ENCODE results near the gene ST7. TPM values are rescaled to one million over a fixed set of nuclear protein-coding genes. Genes with fewer than 3 reads are reported as not detected.

ST7 gene
- total and polyA plus RNA-seq, 2 of the 8 experiments (the other 6 are each of a cell fraction or from before 2014, with no cell fraction given) = 16.3 to 18.0 TPM

DNA sequence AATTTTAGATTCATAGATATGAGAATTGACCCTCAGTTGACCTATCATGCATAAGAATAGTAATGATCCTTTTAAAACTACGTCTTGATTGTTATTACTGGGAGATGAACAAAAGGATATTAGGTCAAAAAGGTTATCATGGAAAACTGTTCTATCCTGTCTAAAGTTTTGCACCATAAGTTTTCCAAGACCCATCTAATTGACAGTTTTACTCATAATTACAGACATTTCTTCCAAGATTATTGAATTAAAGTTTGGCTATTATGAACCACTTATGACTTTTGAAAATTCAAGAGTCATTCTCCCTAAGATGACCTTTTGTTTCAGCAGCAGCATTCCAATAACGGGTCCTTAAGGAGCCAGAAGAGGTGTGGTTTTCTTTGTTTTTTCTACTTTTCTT, 225.3 kb downstream of the ST7 start:
- H2BK20ac ChIP-seq (ENCODE audit: low read length) = no peak overlapping the region
- no peaks in the 10 kb centered on the region for H3K9me3 ChIP-seq (ENCODE audit: insufficient read depth in 2 of 2, low read depth in 1 of 2, low read length in 1 of 2)
- H3K4me3 ChIP-seq (ENCODE audit: extremely low read depth in 1 of 4, insufficient read depth in 2 of 4, low read depth in 3 of 4, low read length in 4 of 4) = no peak overlapping the region
- H3K27ac ChIP-seq (ENCODE audit: low read depth, low read length) = no peak overlapping the region
- H4K8ac ChIP-seq (ENCODE audit: extremely low read depth, insufficient read depth, low read length) = no peak overlapping the region
- H3K36me3 ChIP-seq (ENCODE audit: control insufficient read depth in 2 of 4, insufficient read depth in 4 of 4, low read length in 3 of 4) = no peaks in the 10 kb centered on the region; a peak in 1 of 8 replicates
- no peak overlapping the region for H2BK5ac ChIP-seq (ENCODE audit: low read depth, low read length)
- WGBS, 2 experiments (ENCODE audit: extremely low coverage in 1 of 2, insufficient coverage in 1 of 2, insufficient read length in 1 of 2, insufficient replicate concordance in 2 of 2, low coverage in 1 of 2, low lambda C conversion rate in 2 of 2, missing lambda C conversion rate in 1 of 2) = 89% methylated on average over 2 of the region's 2 CpGs; no CpG with 5 or more reads in 1 of the 2 experiments
- no peaks in the 10 kb centered on the region for H3K23me2 ChIP-seq (ENCODE audit: low read depth, low read length)
- H3K23ac ChIP-seq (ENCODE audit: insufficient read length) = no peak overlapping the region
- no peaks in the 10 kb centered on the region for H4K20me1 ChIP-seq (replicated peaks in 1 of 2; ENCODE audit: control insufficient read depth in 1 of 2, insufficient read depth in 2 of 2, low read length in 2 of 2)
- ChIA-PET CTCF (ENCODE audit: partially characterized antibody) (interaction anchor here (1.5 kb wide), 1 partner anchor 14 kb away, joined by 3 read pairs; no protein-coding TSS in a partner anchor), POLR2A (ENCODE audit: partially characterized antibody) (no interaction called here)
- no peaks in the 10 kb centered on the region for H3K79me1 ChIP-seq (ENCODE audit: low read depth, low read length)
- H3K18ac ChIP-seq (ENCODE audit: extremely low read depth, low read length) = no peak overlapping the region
- H3K4ac ChIP-seq (replicated peaks; ENCODE audit: insufficient read length, low read depth, low read length) = no peak overlapping the region
- TF ChIP-seq, protein P1, sequence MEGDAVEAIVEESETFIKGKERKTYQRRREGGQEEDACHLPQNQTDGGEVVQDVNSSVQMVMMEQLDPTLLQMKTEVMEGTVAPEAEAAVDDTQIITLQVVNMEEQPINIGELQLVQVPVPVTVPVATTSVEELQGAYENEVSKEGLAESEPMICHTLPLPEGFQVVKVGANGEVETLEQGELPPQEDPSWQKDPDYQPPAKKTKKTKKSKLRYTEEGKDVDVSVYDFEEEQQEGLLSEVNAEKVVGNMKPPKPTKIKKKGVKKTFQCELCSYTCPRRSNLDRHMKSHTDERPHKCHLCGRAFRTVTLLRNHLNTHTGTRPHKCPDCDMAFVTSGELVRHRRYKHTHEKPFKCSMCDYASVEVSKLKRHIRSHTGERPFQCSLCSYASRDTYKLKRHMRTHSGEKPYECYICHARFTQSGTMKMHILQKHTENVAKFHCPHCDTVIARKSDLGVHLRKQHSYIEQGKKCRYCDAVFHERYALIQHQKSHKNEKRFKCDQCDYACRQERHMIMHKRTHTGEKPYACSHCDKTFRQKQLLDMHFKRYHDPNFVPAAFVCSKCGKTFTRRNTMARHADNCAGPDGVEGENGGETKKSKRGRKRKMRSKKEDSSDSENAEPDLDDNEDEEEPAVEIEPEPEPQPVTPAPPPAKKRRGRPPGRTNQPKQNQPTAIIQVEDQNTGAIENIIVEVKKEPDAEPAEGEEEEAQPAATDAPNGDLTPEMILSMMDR (IDR thresholded peaks at IDR 0.05; ENCODE audit: control extremely low read depth in 1 of 3, insufficient read depth in 1 of 3, low read depth in 1 of 3, low read length in 3 of 3) = no peak
- TF ChIP-seq, protein P2, sequence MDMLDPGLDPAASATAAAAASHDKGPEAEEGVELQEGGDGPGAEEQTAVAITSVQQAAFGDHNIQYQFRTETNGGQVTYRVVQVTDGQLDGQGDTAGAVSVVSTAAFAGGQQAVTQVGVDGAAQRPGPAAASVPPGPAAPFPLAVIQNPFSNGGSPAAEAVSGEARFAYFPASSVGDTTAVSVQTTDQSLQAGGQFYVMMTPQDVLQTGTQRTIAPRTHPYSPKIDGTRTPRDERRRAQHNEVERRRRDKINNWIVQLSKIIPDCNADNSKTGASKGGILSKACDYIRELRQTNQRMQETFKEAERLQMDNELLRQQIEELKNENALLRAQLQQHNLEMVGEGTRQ (IDR thresholded peaks at IDR 0.05; ENCODE audit: low read length) = no peak
- TF ChIP-seq EP300 (IDR thresholded peaks at IDR 0.05; ENCODE audit: borderline replicate concordance in 1 of 2, low read depth in 2 of 2, low read length in 2 of 2) (no peak), RNF2 (IDR thresholded peaks at IDR 0.05; ENCODE audit: borderline replicate concordance, low read depth, low read length, missing control alignments, poor library complexity, severe bottlenecking) (no peak), NRF1 (IDR thresholded peaks at IDR 0.05; ENCODE audit: low read depth, low read length) (no peak), GTF2F1 (IDR thresholded peaks at IDR 0.05; ENCODE audit: borderline replicate concordance, low read depth, low read length) (no peak), PHF8 (conservative IDR thresholded peaks at IDR 0.05; ENCODE audit: low read depth, low read length) (no peak), RBBP5 (IDR thresholded peaks at IDR 0.05; ENCODE audit: borderline replicate concordance, low read depth, low read length) (no peak), SP2 (IDR thresholded peaks at IDR 0.05; ENCODE audit: low read length) (no peak)
- no peak overlapping the region for H2AK5ac ChIP-seq (ENCODE audit: low read depth, low read length)
- no peak overlapping the region for H4K5ac ChIP-seq (ENCODE audit: insufficient read length, low read depth, low read length)
- FAIRE-seq (no peak), DNase-seq (ENCODE audit: low read depth in 1 of 2, low spot score in 2 of 2) (no peak)
- no peak overlapping the region for H3K14ac ChIP-seq (ENCODE audit: insufficient read length)
- H2BK12ac ChIP-seq (ENCODE audit: low read depth, low read length) = no peak overlapping the region
- no peaks in the 10 kb centered on the region for H3K4me1 ChIP-seq (replicated peaks in 1 of 4; ENCODE audit: control insufficient read depth in 3 of 4, insufficient read depth in 4 of 4, low read length in 3 of 4)
- H2BK120ac ChIP-seq (replicated peaks; ENCODE audit: low read depth, low read length) = no peak overlapping the region
- no peaks in the 10 kb centered on the region for H3K27me3 ChIP-seq (replicated peaks in 1 of 4; ENCODE audit: control insufficient read depth in 3 of 4, extremely low read depth in 1 of 4, insufficient read depth in 3 of 4, low read length in 3 of 4)
- H2BK15ac ChIP-seq (ENCODE audit: low read length) = no peak overlapping the region
- no peak overlapping the region for H3K9ac ChIP-seq (replicated peaks in 1 of 4; ENCODE audit: extremely low read depth in 1 of 4, low read depth in 3 of 4, low read length in 3 of 4)
- H3K4me2 ChIP-seq (ENCODE audit: insufficient read depth in 1 of 2, low read depth in 2 of 2, low read length in 2 of 2) = no peak overlapping the region
- H4K91ac ChIP-seq (replicated peaks; ENCODE audit: insufficient read length, low read length) = no peak overlapping the region
- H3K56ac ChIP-seq (replicated peaks; ENCODE audit: insufficient read length, low read depth, low read length) = no peak overlapping the region
- H3K79me2 ChIP-seq (ENCODE audit: control insufficient read depth in 1 of 2, insufficient read depth in 2 of 2, low read length in 2 of 2) = no peaks in the 10 kb centered on the region
- no peak overlapping the region for H2AFZ ChIP-seq (ENCODE audit: low read length)

Measured in H1 (cell line).